ENCODE measurements around the gene PRRC2A.

PRRC2A gene

GRCh38 chr6:31645325-31645724, 24.8 kb downstream of the PRRC2A start:
- H3K27ac ChIP-seq (ENCODE audit: low read length) = no peak overlapping the region
- H3F3A ChIP-seq (ENCODE audit: insufficient read depth, low read length) = 0 out of 2 replicates have a peak, but pooled peaks cover 6% of the 10 kb centered on the region
- H3K27me3 ChIP-seq (replicated peaks; ENCODE audit: insufficient read depth, low read length) = no peaks in the 10 kb centered on the region
- no peak for TF ChIP-seq CTCF (IDR thresholded peaks at IDR 0.05; ENCODE audit: low read length)
- no peak for TF ChIP-seq EZH2 (optimal IDR thresholded peaks at IDR 0.05; ENCODE audit: low read depth, low read length)
- no peak for TF ChIP-seq EZH2phosphoT487 (IDR thresholded peaks at IDR 0.05; ENCODE audit: low read length)
- H2AFZ ChIP-seq (ENCODE audit: low read length) = no peak overlapping the region
- peaks cover 28% of the 10 kb centered on the region for H3K79me2 ChIP-seq (ENCODE audit: low read length)
- no peak overlapping the region for H3K4me3 ChIP-seq (ENCODE audit: low read length)
- 0 out of 2 replicates have a peak, but pooled peaks cover 2% of the 10 kb centered on the region for H3K36me3 ChIP-seq (replicated peaks; ENCODE audit: insufficient read depth, low read length)
- H4K20me1 ChIP-seq (ENCODE audit: insufficient read depth, low read length) = no peaks in the 10 kb centered on the region
- no peak for DNase-seq
- no peak overlapping the region for H3K9ac ChIP-seq (ENCODE audit: low read length)
- no peaks in the 10 kb centered on the region for H3K9me2 ChIP-seq (replicated peaks; ENCODE audit: insufficient read depth, low read length)
- no peak overlapping the region for H3K4me2 ChIP-seq (ENCODE audit: low read depth, low read length)
- H3K4me1 ChIP-seq (ENCODE audit: low read length) = no peaks in the 10 kb centered on the region
- no peaks in the 10 kb centered on the region for H3K9me3 ChIP-seq (replicated peaks; ENCODE audit: insufficient read depth, low read length)

GRCh38 chr6:31651602-31652191, 31.2 kb downstream of the PRRC2A start:
- Histone ChIP-seq H3K4me3 (ENCODE audit: low read length) (peak overlapping the region; percentile 64), H3F3A (ENCODE audit: insufficient read depth, low read length) (peaks cover 11% of the 10 kb centered on the region), H3K36me3 (replicated peaks; ENCODE audit: insufficient read depth, low read length) (0 out of 2 replicates have a peak, but pooled peaks cover 2% of the 10 kb centered on the region), H3K4me1 (ENCODE audit: low read length) (peaks cover 4% of the 10 kb centered on the region; the same call in 1 of the 2 replicates), H3K9ac (ENCODE audit: low read length) (peak overlapping the region; percentile 91), H3K27me3 (replicated peaks; ENCODE audit: insufficient read depth, low read length) (no peaks in the 10 kb centered on the region), H3K4me2 (ENCODE audit: low read depth, low read length) (peak overlapping the region; percentile 76), H2AFZ (ENCODE audit: low read length) (peak overlapping the region; percentile 24), H4K20me1 (ENCODE audit: insufficient read depth, low read length) (no peaks in the 10 kb centered on the region), H3K9me2 (replicated peaks; ENCODE audit: insufficient read depth, low read length) (no peaks in the 10 kb centered on the region), H3K27ac (ENCODE audit: low read length) (peak overlapping the region; percentile 87), H3K9me3 (replicated peaks; ENCODE audit: insufficient read depth, low read length) (no peaks in the 10 kb centered on the region), H3K79me2 (ENCODE audit: low read length) (peaks cover 50% of the 10 kb centered on the region)
- TF ChIP-seq EZH2phosphoT487 (IDR thresholded peaks at IDR 0.05; ENCODE audit: low read length) = no peak
- no peak for TF ChIP-seq EZH2 (optimal IDR thresholded peaks at IDR 0.05; ENCODE audit: low read depth, low read length)
- TF ChIP-seq CTCF (IDR thresholded peaks at IDR 0.05; ENCODE audit: low read length) = no peak
- peak; percentile 51 for DNase-seq

DNA sequence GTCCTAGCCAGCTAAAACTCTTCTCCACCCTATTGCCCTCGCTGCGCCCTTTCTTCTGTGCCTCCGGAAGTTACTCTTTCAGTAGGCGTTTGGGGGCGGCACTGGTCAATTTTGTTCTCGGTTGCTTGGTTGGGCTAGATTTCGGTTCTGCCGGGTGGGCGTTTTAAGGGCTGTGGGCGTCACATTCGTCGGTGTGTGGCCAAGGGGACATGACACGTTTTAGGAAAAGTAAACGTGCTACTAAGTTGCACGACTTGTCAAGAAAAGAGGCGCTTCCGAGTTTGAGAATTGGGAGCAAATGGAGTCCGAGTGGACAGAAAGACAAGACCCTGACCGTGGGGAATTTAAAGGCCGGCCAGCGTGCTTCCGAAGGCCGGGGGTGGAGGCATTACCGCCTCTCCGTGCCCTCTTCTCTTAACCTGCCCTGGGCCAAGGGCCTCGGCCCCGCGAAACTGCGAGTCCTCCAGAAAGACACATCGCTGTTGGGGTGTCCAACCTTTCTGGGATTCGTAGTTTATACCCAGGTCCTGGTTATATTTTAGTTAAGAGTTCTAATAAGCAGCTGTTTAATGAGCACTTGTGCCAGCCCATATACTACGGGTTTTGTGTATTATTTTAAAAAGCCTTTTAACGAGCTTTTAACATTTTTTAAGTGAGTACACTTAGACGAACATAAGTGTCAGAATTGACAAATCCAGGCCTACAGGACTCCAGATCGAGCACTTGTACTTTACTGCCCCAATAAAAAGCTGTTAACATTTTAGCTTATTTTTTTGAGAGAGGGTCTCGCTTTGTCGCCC, 32.6 kb downstream of the PRRC2A start:
- H3K9ac ChIP-seq (ENCODE audit: low read length) = peak overlapping the region; percentile 91
- H4K20me1 ChIP-seq (ENCODE audit: insufficient read depth, low read length) = no peaks in the 10 kb centered on the region
- no peaks in the 10 kb centered on the region for H3K27me3 ChIP-seq (replicated peaks; ENCODE audit: insufficient read depth, low read length)
- 0 out of 2 replicates have a peak, but pooled peaks cover 2% of the 10 kb centered on the region for H3K36me3 ChIP-seq (replicated peaks; ENCODE audit: insufficient read depth, low read length)
- H3K27ac ChIP-seq (ENCODE audit: low read length) = peak overlapping the region; percentile 87
- no peaks in the 10 kb centered on the region for H3K9me3 ChIP-seq (replicated peaks; ENCODE audit: insufficient read depth, low read length)
- H3K79me2 ChIP-seq (ENCODE audit: low read length) = peaks cover 47% of the 10 kb centered on the region
- no peaks in the 10 kb centered on the region for H3K9me2 ChIP-seq (replicated peaks; ENCODE audit: insufficient read depth, low read length)
- no peak for TF ChIP-seq EZH2phosphoT487 (IDR thresholded peaks at IDR 0.05; ENCODE audit: low read length)
- peak; percentile 91 for DNase-seq
- peak overlapping the region; percentile 29 for H2AFZ ChIP-seq (ENCODE audit: low read length)
- peaks cover 4% of the 10 kb centered on the region; the same call in 1 of the 2 replicates for H3K4me1 ChIP-seq (ENCODE audit: low read length)
- H3F3A ChIP-seq (ENCODE audit: insufficient read depth, low read length) = peaks cover 11% of the 10 kb centered on the region
- H3K4me3 ChIP-seq (ENCODE audit: low read length) = peak overlapping the region; percentile 64
- peak overlapping the region; percentile 76 for H3K4me2 ChIP-seq (ENCODE audit: low read depth, low read length)
